NOMO-1 (cell line): ENCODE data around the gene NMNAT3.

Source experiments
- DNase-seq, 2 experiments: peaks; one replicate each; lab custom pipeline; 2025; ENCODE audit not compliant: unreplicated experiment in 2 of 2; lab: John Stamatoyannopoulos, UW

The NMNAT3 gene

GRCh38 chr3:139524841-139525636 is 152.7 kb downstream of the NMNAT3 start:
- no peak for DNase-seq

- DNase-seq = no peak
Measured at GRCh38 chr3:139523718-139524117, 154.1 kb downstream of the NMNAT3 start.

DNA sequence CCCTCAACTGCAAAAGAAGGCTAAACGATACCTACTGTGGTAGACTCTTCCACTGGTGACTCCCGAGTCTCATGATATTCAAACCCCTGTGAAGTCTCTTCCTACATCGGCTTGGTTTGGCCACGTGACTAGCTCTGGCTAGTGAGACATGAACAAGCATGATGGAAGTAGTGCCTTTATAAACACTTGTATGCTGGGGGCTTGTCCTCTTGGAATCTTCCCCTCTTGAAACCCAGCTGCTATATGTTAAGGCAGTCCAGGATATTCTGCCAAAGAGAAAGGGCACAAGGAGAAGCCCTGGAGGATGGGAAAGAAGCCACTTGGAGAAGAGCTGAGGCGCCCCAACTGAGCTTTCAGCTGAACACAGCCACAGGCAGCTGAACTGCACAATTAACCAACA is 154.6 kb downstream of the NMNAT3 start:
- DNase-seq = no peak

DNA sequence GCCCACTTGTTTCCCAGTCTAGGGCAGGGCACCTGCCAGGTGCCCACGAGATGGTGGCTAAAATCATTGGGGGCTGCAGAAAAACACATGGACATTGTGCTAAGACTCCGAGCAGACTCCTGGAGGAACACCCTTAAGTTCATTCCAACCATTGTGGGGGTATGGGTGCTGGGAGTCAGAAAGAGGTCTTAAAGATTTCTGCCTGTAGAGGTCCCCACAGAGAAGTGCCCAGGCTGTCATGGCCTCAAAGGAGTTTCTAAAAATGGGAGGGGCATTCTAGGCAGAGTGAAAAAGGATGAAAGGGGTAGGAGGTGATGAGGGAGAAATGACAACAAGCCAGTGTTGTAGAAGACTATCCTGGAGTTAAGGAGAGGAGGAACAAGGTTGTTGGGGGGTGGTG is 155.4 kb downstream of the NMNAT3 start:
- no peak for DNase-seq

- DNase-seq = no peak
Measured at GRCh38 chr3:139521816-139522215, 156.0 kb downstream of the NMNAT3 start.

GRCh38 chr3:139521144-139521543 is 156.6 kb downstream of the NMNAT3 start:
- DNase-seq = peak; percentile 53 to 78

DNA sequence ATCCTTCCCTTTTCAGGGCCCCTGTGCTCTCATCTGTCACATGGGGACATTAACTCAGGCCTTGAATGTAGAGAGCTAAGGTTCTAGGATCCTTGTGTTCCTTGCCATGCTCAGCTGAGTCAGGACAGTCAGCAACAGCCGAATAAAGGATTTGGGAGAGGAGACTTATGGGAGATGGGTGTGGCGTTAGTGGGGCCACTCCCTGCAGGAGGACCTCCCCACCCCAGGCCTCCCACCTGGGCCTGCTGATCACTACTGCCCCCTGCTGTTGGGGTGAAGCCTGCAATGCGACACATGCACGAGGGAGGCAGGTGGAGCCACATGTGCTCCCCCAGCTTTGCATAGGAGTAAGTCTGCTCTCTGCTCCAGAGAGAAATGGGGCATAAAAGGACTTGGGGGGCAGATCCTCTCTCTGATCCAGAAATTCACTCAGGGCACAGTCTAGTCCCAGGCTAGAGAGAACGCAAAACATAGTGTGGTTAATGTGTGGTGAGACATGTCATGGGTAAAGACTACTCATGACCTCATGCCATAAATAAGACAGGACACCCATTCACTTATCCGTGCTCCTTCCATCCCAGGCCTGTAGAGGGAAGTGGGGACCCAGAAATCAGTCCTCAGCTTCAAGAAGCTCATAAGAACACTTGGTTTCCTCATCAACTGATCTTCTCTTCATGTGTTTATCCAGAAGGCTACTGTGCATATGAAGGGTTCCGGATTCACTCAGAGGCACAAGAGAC is 157.6 kb downstream of the NMNAT3 start:
- peak; percentile 33 to 76 for DNase-seq

- no peak for DNase-seq
Measured at GRCh38 chr3:139518926-139519842, 158.6 kb downstream of the NMNAT3 start.

DNA sequence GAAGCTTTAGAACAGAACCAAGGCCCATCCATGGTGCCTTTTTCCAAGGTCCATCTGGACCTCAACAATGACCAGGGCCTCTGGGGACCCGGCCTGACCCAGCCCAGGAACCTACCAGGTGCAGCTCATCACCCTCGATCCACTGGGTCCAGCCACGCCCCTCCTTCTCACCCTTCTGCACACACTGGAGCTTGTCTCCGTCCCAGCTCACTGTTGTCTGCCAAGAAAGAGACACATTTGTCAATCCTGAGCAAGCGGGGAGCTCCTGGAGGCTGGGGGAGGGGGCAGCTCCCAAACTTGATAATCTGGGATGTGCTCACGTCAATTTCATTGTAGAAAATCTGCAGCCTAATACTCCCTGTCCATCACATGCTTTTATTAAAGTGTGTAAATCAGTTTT is 159.5 kb downstream of the NMNAT3 start:
- DNase-seq = no peak

DNA sequence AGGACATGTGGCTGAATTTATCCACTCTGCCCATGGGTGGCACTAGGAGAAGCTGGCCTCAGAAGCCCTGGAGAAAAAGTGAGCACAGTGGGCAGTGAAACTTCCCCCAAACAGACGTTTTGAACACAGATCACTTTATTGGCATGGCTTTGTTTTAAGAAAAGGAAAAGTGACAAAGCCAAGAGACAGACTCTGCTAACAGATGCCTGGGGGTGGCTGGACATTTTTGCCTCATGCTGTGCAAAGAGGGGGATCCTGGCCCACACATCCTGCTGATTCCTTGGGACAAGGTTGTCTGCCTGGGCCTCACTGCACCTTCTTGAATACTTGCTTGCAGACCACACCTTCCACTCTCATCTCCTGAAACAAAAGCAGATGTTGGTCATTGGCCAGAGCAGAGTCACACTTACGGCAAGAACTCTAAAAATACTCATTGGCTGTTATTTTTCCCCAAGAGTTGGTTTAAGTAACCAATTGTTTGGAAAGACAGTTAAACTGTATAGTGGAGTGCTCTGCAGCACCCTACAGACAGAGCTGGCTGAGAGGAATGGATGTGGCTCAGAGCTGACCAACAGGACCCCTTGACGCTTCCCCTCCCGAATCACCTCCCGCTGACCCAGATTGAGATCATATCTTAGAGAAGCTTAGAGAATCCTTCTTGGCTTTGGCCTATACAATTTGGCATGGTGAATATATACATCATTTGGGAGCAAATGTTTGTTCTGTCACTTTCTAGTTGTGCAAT is 160.3 kb downstream of the NMNAT3 start:
- DNase-seq = no peak

DNA sequence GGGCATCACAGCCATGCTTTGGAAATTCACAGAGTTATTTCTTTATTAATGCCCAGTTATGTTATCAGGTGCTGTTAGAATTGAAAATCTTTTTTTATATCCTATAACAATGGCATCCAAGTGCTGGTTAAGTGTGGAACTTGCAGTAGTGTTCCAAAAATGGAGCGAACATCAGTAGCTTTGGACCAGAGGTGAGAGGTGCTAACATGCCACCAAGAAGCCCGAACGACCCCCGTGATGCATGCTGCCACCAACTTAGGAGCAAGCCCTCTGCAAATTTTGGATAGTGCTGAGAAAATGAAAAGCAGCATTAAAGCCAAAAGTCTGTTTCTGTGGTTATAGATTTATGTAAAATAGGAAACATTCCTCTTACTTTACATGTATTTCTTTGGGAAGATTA is 163.0 kb downstream of the NMNAT3 start:
- DNase-seq = no peak
